Upper lobe of left lung (tissue), 4 donors: ENCODE measurements around the gene CDH22.

ENCODE experiments used
- CTCF ChIP-seq, 6 experiments: fragments of 450-650 bp in 4 of 6; fragments of 200-600 bp in 2 of 6; sonication (generic) in 2 of 6; IDR thresholded peaks; one replicate each; pipeline ENCODE4 v1.5.1; 2016 to 2019; ENCODE audit warnings: antibody characterized with exemption in 6 of 6
- EP300 ChIP-seq, 4 donors: sonication (generic); formaldehyde crosslinking; IDR thresholded peaks; one replicate each; pipeline ENCODE4 v1.5.1; 2017; ENCODE audit warnings: antibody characterized with exemption in 4 of 4, control low read depth in 2 of 4
- POLR2AphosphoS5 ChIP-seq, 2 donors: sonication (generic); formaldehyde crosslinking; IDR thresholded peaks; one replicate each; pipeline ENCODE4 v1.5.1; 2017; ENCODE audit warnings: antibody characterized with exemption in 2 of 2

GRCh38 chr20:46218656-46219055, 89.6 kb downstream of the CDH22 start:
- TF ChIP-seq CTCF (IDR thresholded peaks at IDR 0.05): no peak
- no peak for TF ChIP-seq POLR2AphosphoS5 (IDR thresholded peaks at IDR 0.05)
- no peak for TF ChIP-seq EP300 (IDR thresholded peaks at IDR 0.05)
